ENCODE data around the gene UNC5B.

DNA sequence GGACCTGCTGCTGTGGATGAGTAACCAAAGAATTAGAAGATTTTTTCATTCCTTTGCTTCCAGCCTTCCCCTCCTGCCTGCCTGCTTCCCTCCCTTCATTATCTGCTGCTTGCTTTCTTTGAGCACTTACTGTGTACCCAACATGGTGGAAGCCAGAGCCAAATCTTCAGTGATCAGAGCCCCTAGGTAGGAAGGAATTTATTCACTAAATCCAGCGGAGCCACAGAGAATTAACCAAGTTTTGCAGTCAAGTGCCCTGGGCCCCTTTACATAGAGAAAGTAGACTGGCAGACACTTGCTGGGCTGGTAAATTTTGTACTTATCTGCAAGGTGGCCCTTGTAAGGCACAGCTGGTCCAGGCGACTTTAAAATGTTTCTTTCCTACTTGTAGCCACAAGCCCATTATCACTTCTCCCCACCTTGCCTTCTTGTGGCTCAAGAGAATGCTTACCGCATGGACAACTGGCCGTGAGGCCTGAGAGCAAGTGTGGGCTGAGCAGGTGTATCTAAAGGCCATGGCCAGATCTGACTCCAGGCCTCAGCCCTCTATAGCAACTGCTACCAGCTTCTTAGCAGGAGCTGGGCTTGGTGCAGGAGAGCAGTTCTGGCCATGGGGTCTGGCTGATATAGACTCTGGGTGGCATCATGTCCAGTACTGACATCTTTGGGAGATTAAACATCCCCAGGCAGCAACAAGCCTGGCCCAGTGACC, 11.1 kb downstream of the UNC5B start:
- TF ChIP-seq, protein P1, sequence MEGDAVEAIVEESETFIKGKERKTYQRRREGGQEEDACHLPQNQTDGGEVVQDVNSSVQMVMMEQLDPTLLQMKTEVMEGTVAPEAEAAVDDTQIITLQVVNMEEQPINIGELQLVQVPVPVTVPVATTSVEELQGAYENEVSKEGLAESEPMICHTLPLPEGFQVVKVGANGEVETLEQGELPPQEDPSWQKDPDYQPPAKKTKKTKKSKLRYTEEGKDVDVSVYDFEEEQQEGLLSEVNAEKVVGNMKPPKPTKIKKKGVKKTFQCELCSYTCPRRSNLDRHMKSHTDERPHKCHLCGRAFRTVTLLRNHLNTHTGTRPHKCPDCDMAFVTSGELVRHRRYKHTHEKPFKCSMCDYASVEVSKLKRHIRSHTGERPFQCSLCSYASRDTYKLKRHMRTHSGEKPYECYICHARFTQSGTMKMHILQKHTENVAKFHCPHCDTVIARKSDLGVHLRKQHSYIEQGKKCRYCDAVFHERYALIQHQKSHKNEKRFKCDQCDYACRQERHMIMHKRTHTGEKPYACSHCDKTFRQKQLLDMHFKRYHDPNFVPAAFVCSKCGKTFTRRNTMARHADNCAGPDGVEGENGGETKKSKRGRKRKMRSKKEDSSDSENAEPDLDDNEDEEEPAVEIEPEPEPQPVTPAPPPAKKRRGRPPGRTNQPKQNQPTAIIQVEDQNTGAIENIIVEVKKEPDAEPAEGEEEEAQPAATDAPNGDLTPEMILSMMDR (IDR thresholded peaks at IDR 0.05; ENCODE audit: borderline replicate concordance, extremely low read depth, low read length, poor library complexity, severe bottlenecking): no peak
- TF ChIP-seq EZH2 (IDR thresholded peaks at IDR 0.05; ENCODE audit: borderline replicate concordance, low read depth, low read length, severe bottlenecking): no peak
